T-helper 2 cell treated with Interferon-gamma antibody and Interleukin-4, amounts not matched to agents 5 μg/mL and 100 μg/mL, for 36 hours (primary cell): ENCODE data around the gene TXN.
"Not testable (repeated sequence)": the region's sequence is repeated elsewhere in the genome, so short reads cannot be mapped to it uniquely, and the experiment has no call there.

Experiments used
- DNase-seq: peaks from one replicate; pipeline ENCODE4 v3.0.0; 2021; ENCODE audit warnings: low spot score
- H3K27ac Mint-ChIP-seq: one replicate; pipeline ENCODE4 v1.8.0; 2021; ENCODE audit warnings: mild to moderate bottlenecking, mixed read lengths
- H3K27me3 Mint-ChIP-seq: one replicate; pipeline ENCODE4 v1.8.0; 2021; ENCODE audit warnings: low read depth, mixed read lengths
- H3K36me3 Mint-ChIP-seq: one replicate; pipeline ENCODE4 v1.8.0; 2021; ENCODE audit warnings: low read depth, mixed read lengths
- H3K4me1 Mint-ChIP-seq: one replicate; pipeline ENCODE4 v1.8.0; 2021; ENCODE audit warnings: low read depth, mixed read lengths
- H3K4me3 Mint-ChIP-seq: one replicate; pipeline ENCODE4 v1.8.0; 2022; ENCODE audit warnings: mild to moderate bottlenecking, moderate library complexity, mixed read lengths
- H3K9me3 Mint-ChIP-seq: one replicate; pipeline ENCODE4 v1.8.0; 2021; ENCODE audit warnings: mixed read lengths

The TXN gene

GRCh38 chr9:110251770-110252169 lies 4.5 kb downstream of the TXN start:
- H3K9me3 Mint-ChIP-seq: not testable (repeated sequence)
- peaks cover 43% of the 10 kb centered on the region for H3K36me3 Mint-ChIP-seq

GRCh38 chr9:110251212-110251611 lies 5.1 kb downstream of the TXN start:
- Mint-ChIP-seq H3K27me3 (no peaks in the 10 kb centered on the region), H3K4me1 (peaks cover 38% of the 10 kb centered on the region), H3K36me3 (peaks cover 46% of the 10 kb centered on the region), H3K27ac (peak overlapping the region; percentile 46), H3K4me3 (no peak overlapping the region), H3K9me3 (no peaks in the 10 kb centered on the region)
- no peak for DNase-seq

More at GRCh38 chr9:110251770-110252169, 4.5 kb downstream of the TXN start:
- not testable (repeated sequence) for H3K27me3 Mint-ChIP-seq, H3K27ac Mint-ChIP-seq, H3K4me3 Mint-ChIP-seq, DNase-seq
- H3K4me1 Mint-ChIP-seq: peaks cover 38% of the 10 kb centered on the region

GRCh38 chr9:110249603-110250002 lies 6.7 kb downstream of the TXN start:
- Mint-ChIP-seq H3K27me3 (no peaks in the 10 kb centered on the region), H3K36me3 (peaks cover 49% of the 10 kb centered on the region), H3K9me3 (no peaks in the 10 kb centered on the region), H3K27ac (no peak overlapping the region), H3K4me1 (peaks cover 35% of the 10 kb centered on the region), H3K4me3 (no peak overlapping the region)
- DNase-seq: no peak

- no peaks in the 10 kb centered on the region for H3K9me3 Mint-ChIP-seq
- DNase-seq: no peak
- no peaks in the 10 kb centered on the region for H3K27me3 Mint-ChIP-seq
- peaks cover 23% of the 10 kb centered on the region for H3K4me1 Mint-ChIP-seq
- H3K4me3 Mint-ChIP-seq: no peak overlapping the region
- no peak overlapping the region for H3K27ac Mint-ChIP-seq
- H3K36me3 Mint-ChIP-seq: peaks cover 49% of the 10 kb centered on the region
These were observed 7.9 kb downstream of the TXN start for GRCh38 chr9:110248361-110248760.

GRCh38 chr9:110246214-110246613 lies 10.1 kb downstream of the TXN start:
- DNase-seq: no peak
- Mint-ChIP-seq H3K9me3 (no peaks in the 10 kb centered on the region), H3K27me3 (no peaks in the 10 kb centered on the region), H3K36me3 (peaks cover 47% of the 10 kb centered on the region), H3K4me3 (no peak overlapping the region), H3K27ac (no peak overlapping the region), H3K4me1 (peaks cover 11% of the 10 kb centered on the region)

- Mint-ChIP-seq H3K27ac (no peak overlapping the region), H3K9me3 (no peaks in the 10 kb centered on the region), H3K36me3 (peaks cover 38% of the 10 kb centered on the region), H3K4me3 (no peak overlapping the region), H3K27me3 (no peaks in the 10 kb centered on the region), H3K4me1 (peaks cover 2% of the 10 kb centered on the region)
- no peak for DNase-seq
These were observed 11.7 kb downstream of the TXN start for GRCh38 chr9:110244616-110245015.

- H3K27ac Mint-ChIP-seq: no peak overlapping the region
- no peaks in the 10 kb centered on the region for H3K4me1 Mint-ChIP-seq
- DNase-seq: no peak
- H3K36me3 Mint-ChIP-seq: peaks cover 22% of the 10 kb centered on the region
- H3K27me3 Mint-ChIP-seq: no peaks in the 10 kb centered on the region
- no peaks in the 10 kb centered on the region for H3K9me3 Mint-ChIP-seq
- H3K4me3 Mint-ChIP-seq: no peak overlapping the region
These were observed 14.4 kb downstream of the TXN start for GRCh38 chr9:110241858-110242321.

- Mint-ChIP-seq H3K9me3 (no peaks in the 10 kb centered on the region), H3K27ac (no peak overlapping the region), H3K4me1 (no peaks in the 10 kb centered on the region), H3K4me3 (no peak overlapping the region), H3K36me3 (peaks cover 18% of the 10 kb centered on the region), H3K27me3 (no peaks in the 10 kb centered on the region)
- no peak for DNase-seq
These were observed 14.9 kb downstream of the TXN start for GRCh38 chr9:110241260-110241857.

GRCh38 chr9:110240198-110240597 lies 16.1 kb downstream of the TXN start:
- Mint-ChIP-seq H3K36me3 (peaks cover 11% of the 10 kb centered on the region), H3K4me1 (no peaks in the 10 kb centered on the region), H3K27me3 (no peaks in the 10 kb centered on the region), H3K4me3 (no peak overlapping the region), H3K9me3 (no peaks in the 10 kb centered on the region), H3K27ac (no peak overlapping the region)
- no peak for DNase-seq

- no peaks in the 10 kb centered on the region for H3K9me3 Mint-ChIP-seq
- H3K4me1 Mint-ChIP-seq: no peaks in the 10 kb centered on the region
- no peak overlapping the region for H3K27ac Mint-ChIP-seq
- H3K27me3 Mint-ChIP-seq: peaks cover 31% of the 10 kb centered on the region
- H3K4me3 Mint-ChIP-seq: no peak overlapping the region
- H3K36me3 Mint-ChIP-seq: no peaks in the 10 kb centered on the region
- no peak for DNase-seq
These were observed 28.0 kb downstream of the TXN start for GRCh38 chr9:110228321-110228720.

GRCh38 chr9:110224583-110224982 lies 31.7 kb downstream of the TXN start:
- no peak overlapping the region for H3K4me3 Mint-ChIP-seq
- no peaks in the 10 kb centered on the region for H3K36me3 Mint-ChIP-seq
- no peaks in the 10 kb centered on the region for H3K4me1 Mint-ChIP-seq
- H3K27me3 Mint-ChIP-seq: peaks cover 42% of the 10 kb centered on the region
- no peaks in the 10 kb centered on the region for H3K9me3 Mint-ChIP-seq
- no peak overlapping the region for H3K27ac Mint-ChIP-seq
- no peak for DNase-seq

- Mint-ChIP-seq H3K27me3 (peaks cover 52% of the 10 kb centered on the region), H3K27ac (no peak overlapping the region), H3K4me3 (no peak overlapping the region), H3K36me3 (no peaks in the 10 kb centered on the region), H3K4me1 (no peaks in the 10 kb centered on the region), H3K9me3 (no peaks in the 10 kb centered on the region)
- DNase-seq: no peak
These were observed 35.5 kb downstream of the TXN start for GRCh38 chr9:110220809-110221208.

GRCh38 chr9:110217656-110218099 lies 38.6 kb downstream of the TXN start:
- H3K36me3 Mint-ChIP-seq: no peaks in the 10 kb centered on the region
- H3K4me1 Mint-ChIP-seq: peaks cover 6% of the 10 kb centered on the region
- no peak overlapping the region for H3K27ac Mint-ChIP-seq
- no peaks in the 10 kb centered on the region for H3K9me3 Mint-ChIP-seq
- no peak for DNase-seq
- H3K4me3 Mint-ChIP-seq: no peak overlapping the region
- peaks cover 39% of the 10 kb centered on the region for H3K27me3 Mint-ChIP-seq

GRCh38 chr9:110214586-110215355 lies 41.5 kb downstream of the TXN start:
- Mint-ChIP-seq H3K27ac (no peak overlapping the region), H3K36me3 (no peaks in the 10 kb centered on the region), H3K27me3 (peaks cover 32% of the 10 kb centered on the region), H3K9me3 (no peaks in the 10 kb centered on the region), H3K4me1 (peaks cover 6% of the 10 kb centered on the region), H3K4me3 (no peak overlapping the region)
- DNase-seq: no peak
